ENCODE measurements around the gene PTGES2.
"Not testable (repeated sequence)": the region's sequence is repeated elsewhere in the genome, so short reads cannot be mapped to it uniquely, and the experiment has no call there.

PTGES2 gene

GRCh38 chr9:128118472-128118857, 9.1 kb downstream of the PTGES2 start:
- no peak for DNase-seq

- DNase-seq: peak; percentile 86
These were observed 9.7 kb downstream of the PTGES2 start for GRCh38 chr9:128117613-128118471.

GRCh38 chr9:128116104-128117083, 11.1 kb downstream of the PTGES2 start:
- no peak for DNase-seq

- DNase-seq: no peak
These were observed 12.1 kb downstream of the PTGES2 start for GRCh38 chr9:128115187-128116103.

GRCh38 chr9:128114326-128115186, 13.0 kb downstream of the PTGES2 start:
- no peak for DNase-seq

GRCh38 chr9:128113526-128114325, 13.8 kb downstream of the PTGES2 start:
- DNase-seq: no peak

- not testable (repeated sequence) for DNase-seq
These were observed 15.8 kb downstream of the PTGES2 start for GRCh38 chr9:128111726-128112125.

GRCh38 chr9:128109050-128109709, 18.3 kb downstream of the PTGES2 start:
- no peak for DNase-seq

GRCh38 chr9:128108269-128109049, 19.1 kb downstream of the PTGES2 start:
- no peak for DNase-seq

- no peak for DNase-seq
These were observed 19.9 kb downstream of the PTGES2 start for GRCh38 chr9:128107468-128108268.

GRCh38 chr9:128106940-128107467, 20.5 kb downstream of the PTGES2 start:
- no peak for DNase-seq

- DNase-seq: no peak
These were observed 21.2 kb downstream of the PTGES2 start for GRCh38 chr9:128106181-128106939.

GRCh38 chr9:128105538-128106175, 21.9 kb downstream of the PTGES2 start:
- no peak for DNase-seq

- DNase-seq: no peak
These were observed 23.3 kb downstream of the PTGES2 start for GRCh38 chr9:128104171-128104618.

GRCh38 chr9:128103589-128103962, 24.0 kb downstream of the PTGES2 start:
- peak; percentile 33 for DNase-seq

GRCh38 chr9:128102861-128103588, 24.5 kb downstream of the PTGES2 start:
- no peak for DNase-seq
